Activated T-cell treated with anti-CD3 and anti-CD28 coated beads, Interleukin-2, amount 50 U/mL, for 72 hours (primary cell): ENCODE data around the gene PPP1R13B. TPM values are rescaled to one million over a fixed set of nuclear protein-coding genes. Genes with fewer than 3 reads are reported as not detected.

Experiments
- ATAC-seq, 2 donors: fragments of 150-1000 bp; cut with Tn5 transposase; replicated peaks in 1 of 2; 2 replicates each; pipeline ENCODE4 v1.10.0; 2021; ENCODE audit warnings: moderate library complexity in 2 of 2, mild to moderate bottlenecking in 1 of 2
- DNase-seq, 2 donors: peaks; one replicate each; pipeline ENCODE4 v3.0.0; 2021 to 2022; ENCODE audit warnings: mixed read lengths in 1 of 2
- H3K27ac Mint-ChIP-seq: one replicate; pipeline ENCODE4 v1.8.0; 2022; ENCODE audit warnings: mild to moderate bottlenecking, moderate library complexity, mixed read lengths
- H3K27me3 Mint-ChIP-seq: one replicate; pipeline ENCODE4 v1.8.0; 2022; ENCODE audit warnings: low read depth, mixed read lengths
- H3K36me3 Mint-ChIP-seq, 2 donors: one replicate each; pipeline ENCODE4 v1.8.0; 2022; ENCODE audit warnings: mixed read lengths in 2 of 2, mild to moderate bottlenecking in 1 of 2; ENCODE audit not compliant: insufficient read depth in 2 of 2
- H3K4me1 Mint-ChIP-seq: one replicate; pipeline ENCODE4 v1.8.0; 2022; ENCODE audit warnings: low read depth, mixed read lengths
- H3K4me3 Mint-ChIP-seq, 2 donors: one replicate each; pipeline ENCODE4 v1.8.0; 2022; ENCODE audit warnings: mild to moderate bottlenecking in 2 of 2, mixed read lengths in 2 of 2, moderate library complexity in 2 of 2
- H3K9me3 Mint-ChIP-seq, 2 donors: one replicate each; pipeline ENCODE4 v1.8.0; 2022; ENCODE audit warnings: mixed read lengths in 2 of 2
- total RNA-seq, 2 donors: library from RNA; stranded (reverse); gene quantifications; one replicate each; pipeline ENCODE4 v1.2.3, GENCODE V29; 2022

PPP1R13B gene
- total RNA-seq, 2 donors from 2014 or later, result 13.8 to 15.4 TPM

DNA sequence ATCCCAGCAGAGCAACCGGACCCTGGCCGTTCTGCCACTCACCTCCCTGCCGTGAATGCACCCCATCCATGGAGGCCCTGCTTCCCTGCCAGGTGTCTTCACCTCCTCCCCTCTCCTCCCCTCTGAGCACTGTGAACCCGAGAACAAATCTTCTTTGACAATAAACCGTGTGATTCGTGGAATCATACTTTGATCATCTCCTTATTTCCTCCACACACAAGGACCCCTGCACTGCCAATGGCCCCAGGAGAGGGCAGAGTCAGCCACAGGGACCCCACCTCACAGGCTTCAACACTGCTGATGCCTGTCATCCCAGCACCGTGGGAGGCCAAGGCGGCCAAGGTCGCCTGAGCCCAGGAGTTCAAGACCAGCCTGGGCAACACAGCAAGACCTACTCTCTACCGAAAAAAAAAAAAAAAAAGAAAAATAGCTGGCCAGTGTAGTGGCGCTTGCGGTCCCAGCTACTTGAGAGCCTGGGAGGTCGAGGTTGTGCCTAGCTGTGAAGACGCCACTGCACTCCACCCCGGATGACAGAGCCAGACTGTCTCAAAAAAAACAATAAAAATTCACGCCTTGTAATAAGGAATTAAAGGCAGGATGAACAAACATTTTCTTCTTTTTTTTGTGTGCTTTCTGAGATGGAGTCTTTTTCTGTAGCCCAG is 133.2 kb downstream of the PPP1R13B start:
- Mint-ChIP-seq H3K9me3 (no peaks in the 10 kb centered on the region), H3K27me3 (no peaks in the 10 kb centered on the region), H3K36me3 (peaks cover 0 to 7% of the 10 kb centered on the region in 2 donors), H3K4me1 (peaks cover 49% of the 10 kb centered on the region), H3K4me3 (peak overlapping the region; percentile 85 to 93), H3K27ac (peak overlapping the region; percentile 76)
- DNase-seq (no peak), ATAC-seq (no peak)

DNA sequence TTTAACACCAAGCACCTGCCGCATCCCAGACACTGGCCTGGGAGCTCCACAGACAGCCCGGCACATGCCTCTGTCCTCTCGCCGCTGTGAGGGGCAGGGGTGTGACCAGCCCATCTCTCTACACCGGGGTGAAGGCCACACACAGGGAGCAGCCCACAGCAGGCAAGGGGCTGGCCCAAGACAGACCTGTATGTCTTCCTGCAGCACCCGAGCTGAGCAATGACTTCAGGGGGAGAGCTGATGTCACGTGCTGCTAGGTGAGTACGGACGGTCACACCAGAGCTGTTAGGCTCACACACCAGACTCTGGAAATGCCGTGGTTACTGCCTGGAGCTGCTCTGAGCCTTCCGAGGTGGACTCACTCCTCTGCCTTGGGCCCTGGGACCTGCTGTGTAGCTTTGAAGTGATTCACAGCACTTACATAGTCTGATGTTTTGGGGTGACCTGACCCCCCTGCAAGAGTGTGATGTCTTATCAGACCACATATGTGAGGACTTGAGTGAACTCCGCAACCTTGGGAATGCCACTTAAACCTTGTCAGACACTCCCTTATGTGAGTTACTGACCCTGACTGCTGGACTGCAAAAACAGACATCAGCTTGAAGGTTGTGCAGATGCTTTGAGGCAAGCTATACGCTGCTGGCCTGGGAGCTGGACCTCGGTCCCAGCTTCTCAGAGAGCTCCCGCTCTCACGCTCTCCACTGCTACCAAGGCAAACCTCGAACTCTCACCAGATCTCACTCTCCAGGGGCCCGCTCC is 133.9 kb downstream of the PPP1R13B start:
- Mint-ChIP-seq H3K27ac (peak overlapping the region; percentile 80), H3K4me1 (peaks cover 42% of the 10 kb centered on the region), H3K4me3 (peak overlapping the region; percentile 85 to 93), H3K27me3 (no peaks in the 10 kb centered on the region), H3K36me3 (peaks cover 0 to 9% of the 10 kb centered on the region in 2 donors), H3K9me3 (no peaks in the 10 kb centered on the region)
- no peak for ATAC-seq
- DNase-seq, result no peak

DNA sequence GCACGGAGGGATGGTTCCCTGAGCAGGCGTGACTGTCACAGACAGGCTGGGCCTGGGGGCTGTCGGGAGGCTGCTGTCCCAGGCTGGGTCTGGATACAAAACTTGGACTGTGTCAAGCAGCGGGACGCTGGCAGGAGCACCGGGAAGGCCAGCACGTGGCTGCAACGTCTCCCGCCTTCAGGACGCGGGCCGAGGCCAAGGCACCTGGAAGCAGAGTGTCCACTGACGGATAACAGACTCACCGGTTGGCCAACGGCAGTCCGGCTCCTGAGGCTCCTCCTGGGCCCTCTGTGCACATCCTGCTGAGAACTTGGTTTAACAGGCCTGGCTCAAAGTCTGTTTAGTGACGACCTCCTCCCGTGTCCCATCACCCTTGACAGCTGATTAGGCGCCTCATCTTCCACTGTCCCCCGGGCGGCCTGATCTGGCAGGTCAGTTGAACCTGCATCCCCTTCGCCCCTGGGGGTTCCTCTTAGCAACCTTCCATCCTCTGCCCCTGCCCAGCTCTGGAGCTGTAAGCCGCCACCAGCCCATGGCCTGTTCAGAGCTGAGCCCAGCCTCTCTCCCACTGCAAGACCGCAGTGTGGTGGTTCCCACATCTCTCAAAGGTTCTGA is 134.6 kb downstream of the PPP1R13B start:
- no peaks in the 10 kb centered on the region for H3K9me3 Mint-ChIP-seq
- peak overlapping the region; percentile 80 for H3K27ac Mint-ChIP-seq
- H3K36me3 Mint-ChIP-seq, result peaks cover 0 to 9% of the 10 kb centered on the region in 2 donors
- H3K27me3 Mint-ChIP-seq, result no peaks in the 10 kb centered on the region
- H3K4me3 Mint-ChIP-seq, result peak overlapping the region in 1 of 2 donors; percentile 37
- ATAC-seq, result no peak
- no peak for DNase-seq
- H3K4me1 Mint-ChIP-seq, result peaks cover 35% of the 10 kb centered on the region

DNA sequence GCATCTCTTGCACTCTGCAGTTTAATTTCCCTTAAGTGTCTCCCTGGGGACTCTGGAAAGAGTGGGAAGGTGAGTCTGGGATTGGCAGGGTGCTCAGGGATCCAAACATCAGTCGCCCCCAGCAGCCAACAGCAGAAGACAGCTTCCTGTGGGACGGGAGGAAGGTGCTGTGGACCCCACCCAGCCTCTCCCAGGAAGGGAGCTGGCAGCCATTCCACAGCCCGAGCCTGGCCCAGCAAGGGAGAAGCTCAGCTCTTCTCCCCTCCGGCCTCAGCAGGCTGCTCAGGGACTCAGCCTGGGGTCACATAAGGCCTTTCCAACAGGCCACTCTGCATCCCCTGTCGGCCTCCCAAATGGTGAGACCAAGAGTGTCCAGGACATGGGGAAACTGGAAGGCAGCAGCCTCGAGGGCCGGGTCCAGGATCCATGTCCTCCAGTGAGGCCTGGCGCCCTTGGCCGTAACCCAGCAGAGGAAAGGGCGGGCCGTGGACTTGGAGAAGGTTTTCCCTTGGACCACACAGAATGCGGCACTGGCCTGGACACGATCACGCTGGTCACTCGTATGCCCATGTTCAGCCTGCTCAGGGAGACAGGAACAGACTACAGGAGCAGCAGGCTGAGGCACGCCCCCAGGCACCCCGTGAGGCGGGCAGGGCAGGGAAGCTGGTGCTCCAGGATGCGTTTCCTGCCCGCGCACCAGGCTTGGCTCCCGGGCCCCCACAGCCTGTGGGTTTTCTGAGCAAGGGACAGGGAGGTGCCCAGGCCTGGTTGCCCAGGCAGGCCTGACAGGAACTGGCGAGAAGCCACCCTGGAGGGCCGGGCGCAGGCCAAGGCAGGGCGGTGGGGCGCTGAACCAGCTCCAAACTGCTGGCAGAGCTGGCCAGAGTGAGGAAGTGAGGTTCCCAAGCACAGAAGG is 135.6 kb downstream of the PPP1R13B start:
- Mint-ChIP-seq H3K4me3 (no peak overlapping the region), H3K4me1 (peaks cover 28% of the 10 kb centered on the region), H3K27ac (no peak overlapping the region)

DNA sequence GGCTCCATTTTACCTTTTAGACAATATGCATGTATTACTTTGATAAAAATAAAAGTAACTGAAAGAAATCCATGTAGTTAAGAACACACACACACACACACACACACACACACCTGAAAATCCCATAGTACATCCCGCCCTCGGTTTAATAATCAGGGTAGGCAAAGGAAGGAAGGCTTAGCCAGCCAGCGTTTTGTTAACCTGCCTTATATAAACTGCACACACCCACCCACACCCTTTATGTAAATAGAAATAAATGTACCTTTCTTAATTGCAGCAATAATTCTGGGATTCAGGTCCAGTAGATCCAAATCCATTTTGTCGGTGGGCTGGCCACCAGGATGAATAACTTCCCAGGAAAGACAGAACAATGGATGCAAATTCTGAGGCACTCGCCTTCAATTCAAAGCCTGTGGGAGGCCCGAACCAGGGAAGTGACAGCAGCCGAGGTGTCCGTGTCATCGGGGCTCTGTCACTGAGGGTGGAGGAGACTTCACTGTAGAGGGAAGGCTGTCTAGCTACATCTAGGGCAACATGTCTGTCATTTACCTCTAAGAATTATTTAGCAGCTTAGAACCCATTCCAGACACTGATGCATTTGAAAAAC is 136.5 kb downstream of the PPP1R13B start:
- Mint-ChIP-seq H3K27me3 (no peaks in the 10 kb centered on the region), H3K36me3 (peaks cover 0 to 9% of the 10 kb centered on the region in 2 donors), H3K4me1 (peaks cover 28% of the 10 kb centered on the region), H3K9me3 (no peaks in the 10 kb centered on the region), H3K27ac (peak overlapping the region; percentile 60), H3K4me3 (no peak overlapping the region)
- ATAC-seq (no peak), DNase-seq (no peak)

More for the DNA sequence above, 135.6 kb downstream of the PPP1R13B start:
- H3K9me3 Mint-ChIP-seq, result no peaks in the 10 kb centered on the region
- H3K27me3 Mint-ChIP-seq, result no peaks in the 10 kb centered on the region
- DNase-seq, result no peak
- ATAC-seq, result no peak
- H3K36me3 Mint-ChIP-seq, result peaks cover 0 to 9% of the 10 kb centered on the region in 2 donors

DNA sequence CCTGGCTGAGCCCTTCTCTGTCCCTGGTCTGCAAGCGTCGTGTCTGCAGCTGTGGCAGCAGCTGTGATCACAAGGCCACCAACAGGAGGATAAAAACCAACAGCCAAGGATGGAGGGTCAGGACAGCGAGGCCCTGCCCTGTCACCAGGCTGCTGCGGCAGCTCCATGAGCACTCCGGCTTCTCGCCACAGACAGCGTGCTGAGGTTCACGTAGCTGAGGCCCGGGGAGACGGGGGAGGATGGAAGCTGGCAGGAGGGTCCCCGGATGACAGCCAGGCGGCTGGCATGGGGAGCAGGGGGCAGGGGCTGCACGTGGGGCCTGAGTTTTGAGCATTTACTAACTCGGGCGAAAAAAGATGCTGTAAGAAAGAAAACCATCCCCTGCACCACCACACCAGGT is 137.6 kb downstream of the PPP1R13B start:
- Mint-ChIP-seq H3K4me3 (no peak overlapping the region), H3K27me3 (no peaks in the 10 kb centered on the region), H3K4me1 (peaks cover 30% of the 10 kb centered on the region), H3K27ac (no peak overlapping the region), H3K9me3 (no peaks in the 10 kb centered on the region), H3K36me3 (peaks cover 0 to 9% of the 10 kb centered on the region in 2 donors)
- ATAC-seq (no peak), DNase-seq (no peak)

DNA sequence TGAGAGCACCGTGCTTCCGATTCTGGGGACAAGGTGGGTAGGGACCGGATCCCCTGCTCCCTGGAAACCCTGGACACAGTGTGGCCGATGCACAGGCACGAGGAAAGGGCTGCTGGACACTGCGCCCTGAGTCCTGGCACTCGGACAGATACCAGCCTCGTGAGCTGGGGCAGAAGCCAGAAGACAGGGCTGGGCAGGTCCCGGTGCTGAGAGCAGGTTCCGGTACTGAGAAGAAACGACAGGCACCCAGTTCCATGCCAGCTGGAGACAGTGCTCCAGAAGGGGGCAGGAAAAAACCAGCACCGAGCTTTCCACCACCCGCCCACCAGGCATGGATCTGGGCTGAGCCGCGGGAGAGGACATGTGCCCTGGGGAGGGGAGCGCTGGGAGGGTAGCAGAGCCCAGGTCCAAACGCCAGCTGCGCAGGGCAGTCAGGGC is 138.6 kb downstream of the PPP1R13B start:
- Mint-ChIP-seq H3K27ac (no peak overlapping the region), H3K36me3 (peaks cover 0 to 11% of the 10 kb centered on the region in 2 donors), H3K4me1 (peaks cover 27% of the 10 kb centered on the region), H3K27me3 (no peaks in the 10 kb centered on the region), H3K9me3 (no peaks in the 10 kb centered on the region), H3K4me3 (no peak overlapping the region)
- DNase-seq, result no peak
- ATAC-seq, result no peak

DNA sequence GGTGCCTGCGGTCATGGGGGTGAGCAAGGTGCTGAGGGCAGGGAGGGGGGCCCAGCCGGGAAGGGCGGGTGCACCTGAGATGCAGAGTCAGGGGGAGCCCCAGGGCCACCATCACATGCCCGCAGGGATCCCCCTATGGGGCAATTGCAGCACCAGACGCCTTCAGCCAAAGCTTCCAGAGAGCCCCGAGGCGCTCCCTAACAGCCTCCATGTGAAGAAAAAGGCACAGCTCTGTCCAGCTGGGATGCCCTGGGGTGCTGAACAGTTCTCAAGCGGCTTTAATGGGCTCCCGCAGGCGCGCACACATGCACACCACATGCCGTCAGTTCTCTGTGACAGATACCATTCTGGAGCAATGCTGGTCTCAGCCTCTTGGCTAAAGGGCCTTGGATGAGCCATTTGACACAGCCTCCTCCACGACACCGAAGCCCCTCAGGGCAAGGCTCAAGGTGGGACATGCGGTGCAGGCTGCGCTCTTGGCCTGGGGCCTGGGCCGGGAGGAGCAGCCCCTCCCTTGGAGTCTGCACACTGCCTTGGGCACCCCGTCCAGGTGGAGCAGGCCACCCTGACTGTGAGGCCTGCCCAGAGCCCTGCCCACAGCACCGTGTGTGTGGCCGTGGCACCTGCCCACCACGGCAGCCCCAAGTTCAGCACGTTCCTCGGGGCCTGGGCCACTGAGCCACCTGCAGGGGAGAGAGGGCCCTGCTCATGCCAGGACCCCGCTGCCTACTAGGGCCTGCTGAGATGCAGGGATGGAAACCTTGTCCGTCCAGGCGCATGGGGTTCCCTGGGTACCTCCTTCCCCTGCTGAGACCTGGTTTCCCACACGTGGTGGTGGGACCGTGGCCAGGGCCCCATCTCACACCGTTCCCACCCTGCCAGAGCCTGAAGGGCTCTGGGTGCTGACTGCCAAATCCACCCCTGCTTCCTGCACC is 139.8 kb downstream of the PPP1R13B start:
- no peak overlapping the region for H3K4me3 Mint-ChIP-seq
- H3K36me3 Mint-ChIP-seq, result peaks cover 0 to 7% of the 10 kb centered on the region in 2 donors
- ATAC-seq (peak in 1 of 2 donors; percentile 5), DNase-seq (no peak)
- H3K4me1 Mint-ChIP-seq, result peaks cover 16% of the 10 kb centered on the region
- H3K27me3 Mint-ChIP-seq, result no peaks in the 10 kb centered on the region
- no peaks in the 10 kb centered on the region for H3K9me3 Mint-ChIP-seq
- no peak overlapping the region for H3K27ac Mint-ChIP-seq

DNA sequence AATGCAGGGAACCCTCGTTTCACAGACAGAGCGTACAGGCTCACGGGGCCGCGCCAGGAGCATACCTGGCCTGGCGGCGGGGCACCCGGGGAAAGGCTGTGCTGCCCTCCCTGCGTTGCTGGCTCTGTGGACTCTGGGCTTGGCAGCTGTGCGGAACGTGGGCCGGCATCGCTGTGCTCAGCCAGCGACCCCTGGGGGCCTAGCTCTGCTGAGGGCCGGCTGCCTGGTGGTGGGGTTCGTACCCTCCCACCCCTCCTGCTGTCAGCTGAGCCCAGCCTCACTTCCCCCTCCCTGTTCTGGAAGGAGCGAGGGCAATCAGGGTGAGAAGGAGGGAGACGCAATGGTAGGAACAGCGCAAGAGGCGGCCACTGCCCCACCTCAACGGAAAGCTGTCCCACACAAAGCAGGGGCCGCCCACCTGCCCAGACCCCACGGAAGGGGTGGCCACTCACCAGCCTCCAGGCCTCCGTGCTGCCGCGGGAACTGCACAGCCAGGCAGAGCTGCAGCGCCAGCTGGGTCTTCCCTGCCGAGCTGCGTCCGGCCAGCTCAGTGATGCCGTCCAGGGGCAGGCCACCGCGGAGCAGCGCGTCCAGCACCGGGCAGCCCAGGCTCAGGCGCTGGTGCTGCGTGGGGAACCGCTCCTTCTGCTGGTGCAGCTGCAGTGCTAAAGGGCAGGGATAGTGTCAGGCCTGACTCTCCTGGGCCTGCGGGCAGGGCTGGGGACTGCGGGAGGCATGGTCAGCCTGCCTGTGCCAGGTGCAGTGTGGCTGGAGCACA is 140.6 kb downstream of the PPP1R13B start:
- H3K27me3 Mint-ChIP-seq, result no peaks in the 10 kb centered on the region
- DNase-seq, result no peak
- no peak for ATAC-seq

DNA sequence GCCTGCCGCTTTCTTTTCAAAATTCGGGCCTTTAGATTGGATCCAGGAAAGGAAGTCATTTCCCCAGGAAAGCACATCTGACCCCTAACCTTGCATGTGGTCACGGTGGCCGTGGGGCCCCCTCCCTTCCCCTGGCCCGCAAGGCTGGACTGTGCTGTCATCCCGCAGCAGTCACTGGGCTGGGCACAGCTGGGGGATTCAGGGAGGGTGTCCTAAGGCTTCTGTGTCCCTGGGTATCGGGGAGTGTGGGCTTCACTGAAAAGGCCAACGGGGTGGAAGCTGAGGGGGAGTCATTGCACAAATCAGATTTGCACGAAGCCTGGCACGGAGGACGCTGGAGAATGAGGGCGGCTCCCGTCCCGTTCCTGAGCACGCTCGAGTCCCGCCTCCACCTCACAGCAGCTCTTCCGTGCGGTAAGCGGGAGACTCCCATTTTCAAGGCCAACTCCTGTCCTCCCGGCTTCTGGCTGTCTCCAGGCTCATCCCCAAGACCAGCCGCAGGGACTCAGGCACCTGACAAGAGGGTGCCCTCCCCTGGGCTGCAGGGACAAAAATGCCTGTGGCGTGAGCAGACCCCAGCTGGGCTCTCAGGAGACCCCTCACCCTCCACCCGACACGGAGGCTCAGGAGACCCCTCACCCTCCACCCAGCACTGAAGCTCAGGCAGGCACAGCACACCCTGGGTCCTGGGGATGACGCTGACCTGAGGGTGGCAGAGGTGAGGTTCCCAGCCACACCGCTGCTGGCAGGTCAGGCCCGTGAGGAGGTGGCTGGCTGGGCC is 141.7 kb downstream of the PPP1R13B start:
- H3K4me3 Mint-ChIP-seq, result no peak overlapping the region
- no peaks in the 10 kb centered on the region for H3K9me3 Mint-ChIP-seq
- DNase-seq, result no peak
- H3K36me3 Mint-ChIP-seq, result peaks cover 0 to 7% of the 10 kb centered on the region in 2 donors
- no peak overlapping the region for H3K27ac Mint-ChIP-seq
- ATAC-seq, result no peak
- peaks cover 6% of the 10 kb centered on the region for H3K4me1 Mint-ChIP-seq
- no peaks in the 10 kb centered on the region for H3K27me3 Mint-ChIP-seq

More for the DNA sequence above, 140.6 kb downstream of the PPP1R13B start:
- Mint-ChIP-seq H3K4me3 (no peak overlapping the region), H3K4me1 (peaks cover 11% of the 10 kb centered on the region), H3K27ac (no peak overlapping the region), H3K36me3 (peaks cover 0 to 7% of the 10 kb centered on the region in 2 donors), H3K9me3 (no peaks in the 10 kb centered on the region)
